ENCODE data around the gene TPST1. TPM values are rescaled to one million over a fixed set of nuclear protein-coding genes. Genes with fewer than 3 reads are reported as not detected.

TPST1 gene
- total RNA-seq, 1 experiment from 2014 or later: 15.0 TPM

DNA sequence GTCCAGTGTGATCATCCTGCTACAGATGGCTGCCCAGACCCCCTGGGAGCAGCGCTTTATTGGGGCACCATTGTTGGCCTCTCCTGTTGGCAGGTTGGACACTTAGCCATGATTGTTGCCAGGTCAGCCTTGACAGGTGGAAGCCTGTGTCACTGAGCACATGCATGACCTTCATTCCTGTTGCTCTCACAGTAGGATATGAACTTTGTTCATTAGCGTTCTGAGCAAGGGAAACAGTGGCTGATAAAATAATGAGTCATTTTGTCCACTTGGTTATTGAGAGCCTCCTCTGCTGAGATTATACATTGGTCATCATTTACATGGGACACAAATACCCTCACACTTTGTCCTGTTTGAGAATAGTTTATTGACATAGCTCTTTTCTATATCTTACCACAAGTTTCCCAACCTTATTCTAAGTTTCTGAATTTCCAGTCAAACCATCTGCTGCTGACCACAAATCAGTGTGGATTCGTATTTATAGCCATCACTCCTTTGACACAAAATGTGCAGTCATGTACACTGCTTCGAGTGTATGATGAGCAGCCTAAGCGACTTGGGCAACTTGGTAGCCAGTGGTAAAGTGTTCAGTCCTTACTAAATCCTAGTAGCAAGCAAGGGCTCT lies 102.6 kb downstream of the TPST1 start:
- DNase-seq (ENCODE audit: low spot score): no peak
- ATAC-seq: no peak
- H3K27me3 Mint-ChIP-seq (ENCODE audit: low read depth): no peaks in the 10 kb centered on the region
- H3K4me1 Mint-ChIP-seq: peaks cover 15% of the 10 kb centered on the region
- ChIA-PET POLR2A (no interaction called here), CTCF (no interaction called here)
- no peak overlapping the region for H3K4me3 Mint-ChIP-seq
- H3K36me3 Mint-ChIP-seq: no peaks in the 10 kb centered on the region
- H3K9me3 Mint-ChIP-seq: no peaks in the 10 kb centered on the region
- no peak for TF ChIP-seq SMAD3 (CRISPR knock-in tag; IDR thresholded peaks at IDR 0.05; ENCODE audit: borderline replicate concordance)
- TF ChIP-seq, protein P1, sequence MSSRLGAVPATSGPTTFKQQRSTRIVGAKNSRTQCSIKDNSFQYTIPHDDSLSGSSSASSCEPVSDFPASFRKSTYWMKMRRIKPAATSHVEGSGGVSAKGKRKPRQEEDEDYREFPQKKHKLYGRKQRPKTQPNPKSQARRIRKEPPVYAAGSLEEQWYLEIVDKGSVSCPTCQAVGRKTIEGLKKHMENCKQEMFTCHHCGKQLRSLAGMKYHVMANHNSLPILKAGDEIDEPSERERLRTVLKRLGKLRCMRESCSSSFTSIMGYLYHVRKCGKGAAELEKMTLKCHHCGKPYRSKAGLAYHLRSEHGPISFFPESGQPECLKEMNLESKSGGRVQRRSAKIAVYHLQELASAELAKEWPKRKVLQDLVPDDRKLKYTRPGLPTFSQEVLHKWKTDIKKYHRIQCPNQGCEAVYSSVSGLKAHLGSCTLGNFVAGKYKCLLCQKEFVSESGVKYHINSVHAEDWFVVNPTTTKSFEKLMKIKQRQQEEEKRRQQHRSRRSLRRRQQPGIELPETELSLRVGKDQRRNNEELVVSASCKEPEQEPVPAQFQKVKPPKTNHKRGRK (CRISPR knock-in tag; IDR thresholded peaks at IDR 0.05; ENCODE audit: borderline replicate concordance): no peak
- no peak for TF ChIP-seq NR2C2 (CRISPR knock-in tag; IDR thresholded peaks at IDR 0.05)
- no peak for TF ChIP-seq KAT7 (CRISPR knock-in tag; IDR thresholded peaks at IDR 0.05; ENCODE audit: borderline replicate concordance)
- TF ChIP-seq, protein P2, sequence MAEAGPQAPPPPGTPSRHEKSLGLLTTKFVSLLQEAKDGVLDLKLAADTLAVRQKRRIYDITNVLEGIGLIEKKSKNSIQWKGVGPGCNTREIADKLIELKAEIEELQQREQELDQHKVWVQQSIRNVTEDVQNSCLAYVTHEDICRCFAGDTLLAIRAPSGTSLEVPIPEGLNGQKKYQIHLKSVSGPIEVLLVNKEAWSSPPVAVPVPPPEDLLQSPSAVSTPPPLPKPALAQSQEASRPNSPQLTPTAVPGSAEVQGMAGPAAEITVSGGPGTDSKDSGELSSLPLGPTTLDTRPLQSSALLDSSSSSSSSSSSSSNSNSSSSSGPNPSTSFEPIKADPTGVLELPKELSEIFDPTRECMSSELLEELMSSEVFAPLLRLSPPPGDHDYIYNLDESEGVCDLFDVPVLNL (CRISPR knock-in tag; IDR thresholded peaks at IDR 0.05; ENCODE audit: borderline replicate concordance, low read depth): no peak
- TF ChIP-seq, protein P3, sequence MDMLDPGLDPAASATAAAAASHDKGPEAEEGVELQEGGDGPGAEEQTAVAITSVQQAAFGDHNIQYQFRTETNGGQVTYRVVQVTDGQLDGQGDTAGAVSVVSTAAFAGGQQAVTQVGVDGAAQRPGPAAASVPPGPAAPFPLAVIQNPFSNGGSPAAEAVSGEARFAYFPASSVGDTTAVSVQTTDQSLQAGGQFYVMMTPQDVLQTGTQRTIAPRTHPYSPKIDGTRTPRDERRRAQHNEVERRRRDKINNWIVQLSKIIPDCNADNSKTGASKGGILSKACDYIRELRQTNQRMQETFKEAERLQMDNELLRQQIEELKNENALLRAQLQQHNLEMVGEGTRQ (CRISPR knock-in tag; IDR thresholded peaks at IDR 0.05): no peak
- TF ChIP-seq, protein P4, sequence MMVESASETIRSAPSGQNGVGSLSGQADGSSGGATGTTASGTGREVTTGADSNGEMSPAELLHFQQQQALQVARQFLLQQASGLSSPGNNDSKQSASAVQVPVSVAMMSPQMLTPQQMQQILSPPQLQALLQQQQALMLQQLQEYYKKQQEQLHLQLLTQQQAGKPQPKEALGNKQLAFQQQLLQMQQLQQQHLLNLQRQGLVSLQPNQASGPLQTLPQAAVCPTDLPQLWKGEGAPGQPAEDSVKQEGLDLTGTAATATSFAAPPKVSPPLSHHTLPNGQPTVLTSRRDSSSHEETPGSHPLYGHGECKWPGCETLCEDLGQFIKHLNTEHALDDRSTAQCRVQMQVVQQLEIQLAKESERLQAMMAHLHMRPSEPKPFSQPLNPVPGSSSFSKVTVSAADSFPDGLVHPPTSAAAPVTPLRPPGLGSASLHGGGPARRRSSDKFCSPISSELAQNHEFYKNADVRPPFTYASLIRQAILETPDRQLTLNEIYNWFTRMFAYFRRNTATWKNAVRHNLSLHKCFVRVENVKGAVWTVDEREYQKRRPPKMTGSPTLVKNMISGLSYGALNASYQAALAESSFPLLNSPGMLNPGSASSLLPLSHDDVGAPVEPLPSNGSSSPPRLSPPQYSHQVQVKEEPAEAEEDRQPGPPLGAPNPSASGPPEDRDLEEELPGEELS (CRISPR knock-in tag; IDR thresholded peaks at IDR 0.05): no peak
- TF ChIP-seq ZBTB21 (CRISPR knock-in tag; IDR thresholded peaks at IDR 0.05; ENCODE audit: borderline replicate concordance): no peak
- TF ChIP-seq NFATC4 (CRISPR knock-in tag; IDR thresholded peaks at IDR 0.05): no peak
- no peak for TF ChIP-seq PRRX2 (CRISPR knock-in tag; IDR thresholded peaks at IDR 0.05)
- TF ChIP-seq, protein P5, sequence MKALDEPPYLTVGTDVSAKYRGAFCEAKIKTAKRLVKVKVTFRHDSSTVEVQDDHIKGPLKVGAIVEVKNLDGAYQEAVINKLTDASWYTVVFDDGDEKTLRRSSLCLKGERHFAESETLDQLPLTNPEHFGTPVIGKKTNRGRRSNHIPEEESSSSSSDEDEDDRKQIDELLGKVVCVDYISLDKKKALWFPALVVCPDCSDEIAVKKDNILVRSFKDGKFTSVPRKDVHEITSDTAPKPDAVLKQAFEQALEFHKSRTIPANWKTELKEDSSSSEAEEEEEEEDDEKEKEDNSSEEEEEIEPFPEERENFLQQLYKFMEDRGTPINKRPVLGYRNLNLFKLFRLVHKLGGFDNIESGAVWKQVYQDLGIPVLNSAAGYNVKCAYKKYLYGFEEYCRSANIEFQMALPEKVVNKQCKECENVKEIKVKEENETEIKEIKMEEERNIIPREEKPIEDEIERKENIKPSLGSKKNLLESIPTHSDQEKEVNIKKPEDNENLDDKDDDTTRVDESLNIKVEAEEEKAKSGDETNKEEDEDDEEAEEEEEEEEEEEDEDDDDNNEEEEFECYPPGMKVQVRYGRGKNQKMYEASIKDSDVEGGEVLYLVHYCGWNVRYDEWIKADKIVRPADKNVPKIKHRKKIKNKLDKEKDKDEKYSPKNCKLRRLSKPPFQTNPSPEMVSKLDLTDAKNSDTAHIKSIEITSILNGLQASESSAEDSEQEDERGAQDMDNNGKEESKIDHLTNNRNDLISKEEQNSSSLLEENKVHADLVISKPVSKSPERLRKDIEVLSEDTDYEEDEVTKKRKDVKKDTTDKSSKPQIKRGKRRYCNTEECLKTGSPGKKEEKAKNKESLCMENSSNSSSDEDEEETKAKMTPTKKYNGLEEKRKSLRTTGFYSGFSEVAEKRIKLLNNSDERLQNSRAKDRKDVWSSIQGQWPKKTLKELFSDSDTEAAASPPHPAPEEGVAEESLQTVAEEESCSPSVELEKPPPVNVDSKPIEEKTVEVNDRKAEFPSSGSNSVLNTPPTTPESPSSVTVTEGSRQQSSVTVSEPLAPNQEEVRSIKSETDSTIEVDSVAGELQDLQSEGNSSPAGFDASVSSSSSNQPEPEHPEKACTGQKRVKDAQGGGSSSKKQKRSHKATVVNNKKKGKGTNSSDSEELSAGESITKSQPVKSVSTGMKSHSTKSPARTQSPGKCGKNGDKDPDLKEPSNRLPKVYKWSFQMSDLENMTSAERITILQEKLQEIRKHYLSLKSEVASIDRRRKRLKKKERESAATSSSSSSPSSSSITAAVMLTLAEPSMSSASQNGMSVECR (CRISPR knock-in tag; IDR thresholded peaks at IDR 0.05; ENCODE audit: borderline replicate concordance): no peak
- TF ChIP-seq FOXJ3 (CRISPR knock-in tag; IDR thresholded peaks at IDR 0.05; ENCODE audit: borderline replicate concordance): no peak
- H3K27ac Mint-ChIP-seq: no peak overlapping the region

DNA sequence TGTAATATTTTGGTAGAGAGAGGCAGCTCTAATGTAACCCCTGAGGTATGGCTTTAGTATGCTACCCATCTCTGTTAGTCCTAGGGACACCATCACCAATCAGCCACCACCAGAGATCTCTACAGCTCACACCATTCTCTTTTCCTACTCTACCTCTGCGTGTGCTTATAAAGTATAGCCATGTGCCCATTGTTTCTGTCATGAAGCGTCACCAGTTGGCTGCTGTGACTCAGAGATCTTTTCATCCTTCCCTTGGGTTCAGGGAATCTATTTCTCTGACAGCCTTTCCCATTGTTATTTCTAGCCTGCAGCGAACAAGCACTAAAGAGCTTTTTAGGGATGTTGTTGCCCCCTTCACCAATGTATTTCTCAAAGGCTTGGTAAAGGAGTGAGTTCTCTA lies 103.3 kb downstream of the TPST1 start:
- H3K36me3 Mint-ChIP-seq: no peaks in the 10 kb centered on the region
- peaks cover 11% of the 10 kb centered on the region for H3K4me1 Mint-ChIP-seq
- CTCF ChIA-PET: no interaction called here
- no peaks in the 10 kb centered on the region for H3K9me3 Mint-ChIP-seq
- H3K27ac Mint-ChIP-seq: no peak overlapping the region
- POLR2A ChIA-PET: no interaction called here
- no peak for DNase-seq (ENCODE audit: low spot score)
- no peak overlapping the region for H3K4me3 Mint-ChIP-seq
- H3K27me3 Mint-ChIP-seq (ENCODE audit: low read depth): no peaks in the 10 kb centered on the region
- TF ChIP-seq, protein P6, sequence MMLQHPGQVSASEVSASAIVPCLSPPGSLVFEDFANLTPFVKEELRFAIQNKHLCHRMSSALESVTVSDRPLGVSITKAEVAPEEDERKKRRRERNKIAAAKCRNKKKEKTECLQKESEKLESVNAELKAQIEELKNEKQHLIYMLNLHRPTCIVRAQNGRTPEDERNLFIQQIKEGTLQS (CRISPR knock-in tag; conservative IDR thresholded peaks at IDR 0.05): no peak
- TF ChIP-seq, protein P7, sequence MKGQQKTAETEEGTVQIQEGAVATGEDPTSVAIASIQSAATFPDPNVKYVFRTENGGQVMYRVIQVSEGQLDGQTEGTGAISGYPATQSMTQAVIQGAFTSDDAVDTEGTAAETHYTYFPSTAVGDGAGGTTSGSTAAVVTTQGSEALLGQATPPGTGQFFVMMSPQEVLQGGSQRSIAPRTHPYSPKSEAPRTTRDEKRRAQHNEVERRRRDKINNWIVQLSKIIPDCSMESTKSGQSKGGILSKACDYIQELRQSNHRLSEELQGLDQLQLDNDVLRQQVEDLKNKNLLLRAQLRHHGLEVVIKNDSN (CRISPR knock-in tag; IDR thresholded peaks at IDR 0.05): no peak
- ATAC-seq: no peak
